ENCODE data around the gene EIF3C.
"Not testable (repeated sequence)": the region's sequence is repeated elsewhere in the genome, so short reads cannot be mapped to it uniquely, and the experiment has no call there.

The EIF3C gene, protein sequence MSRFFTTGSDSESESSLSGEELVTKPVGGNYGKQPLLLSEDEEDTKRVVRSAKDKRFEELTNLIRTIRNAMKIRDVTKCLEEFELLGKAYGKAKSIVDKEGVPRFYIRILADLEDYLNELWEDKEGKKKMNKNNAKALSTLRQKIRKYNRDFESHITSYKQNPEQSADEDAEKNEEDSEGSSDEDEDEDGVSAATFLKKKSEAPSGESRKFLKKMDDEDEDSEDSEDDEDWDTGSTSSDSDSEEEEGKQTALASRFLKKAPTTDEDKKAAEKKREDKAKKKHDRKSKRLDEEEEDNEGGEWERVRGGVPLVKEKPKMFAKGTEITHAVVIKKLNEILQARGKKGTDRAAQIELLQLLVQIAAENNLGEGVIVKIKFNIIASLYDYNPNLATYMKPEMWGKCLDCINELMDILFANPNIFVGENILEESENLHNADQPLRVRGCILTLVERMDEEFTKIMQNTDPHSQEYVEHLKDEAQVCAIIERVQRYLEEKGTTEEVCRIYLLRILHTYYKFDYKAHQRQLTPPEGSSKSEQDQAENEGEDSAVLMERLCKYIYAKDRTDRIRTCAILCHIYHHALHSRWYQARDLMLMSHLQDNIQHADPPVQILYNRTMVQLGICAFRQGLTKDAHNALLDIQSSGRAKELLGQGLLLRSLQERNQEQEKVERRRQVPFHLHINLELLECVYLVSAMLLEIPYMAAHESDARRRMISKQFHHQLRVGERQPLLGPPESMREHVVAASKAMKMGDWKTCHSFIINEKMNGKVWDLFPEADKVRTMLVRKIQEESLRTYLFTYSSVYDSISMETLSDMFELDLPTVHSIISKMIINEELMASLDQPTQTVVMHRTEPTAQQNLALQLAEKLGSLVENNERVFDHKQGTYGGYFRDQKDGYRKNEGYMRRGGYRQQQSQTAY

DNA sequence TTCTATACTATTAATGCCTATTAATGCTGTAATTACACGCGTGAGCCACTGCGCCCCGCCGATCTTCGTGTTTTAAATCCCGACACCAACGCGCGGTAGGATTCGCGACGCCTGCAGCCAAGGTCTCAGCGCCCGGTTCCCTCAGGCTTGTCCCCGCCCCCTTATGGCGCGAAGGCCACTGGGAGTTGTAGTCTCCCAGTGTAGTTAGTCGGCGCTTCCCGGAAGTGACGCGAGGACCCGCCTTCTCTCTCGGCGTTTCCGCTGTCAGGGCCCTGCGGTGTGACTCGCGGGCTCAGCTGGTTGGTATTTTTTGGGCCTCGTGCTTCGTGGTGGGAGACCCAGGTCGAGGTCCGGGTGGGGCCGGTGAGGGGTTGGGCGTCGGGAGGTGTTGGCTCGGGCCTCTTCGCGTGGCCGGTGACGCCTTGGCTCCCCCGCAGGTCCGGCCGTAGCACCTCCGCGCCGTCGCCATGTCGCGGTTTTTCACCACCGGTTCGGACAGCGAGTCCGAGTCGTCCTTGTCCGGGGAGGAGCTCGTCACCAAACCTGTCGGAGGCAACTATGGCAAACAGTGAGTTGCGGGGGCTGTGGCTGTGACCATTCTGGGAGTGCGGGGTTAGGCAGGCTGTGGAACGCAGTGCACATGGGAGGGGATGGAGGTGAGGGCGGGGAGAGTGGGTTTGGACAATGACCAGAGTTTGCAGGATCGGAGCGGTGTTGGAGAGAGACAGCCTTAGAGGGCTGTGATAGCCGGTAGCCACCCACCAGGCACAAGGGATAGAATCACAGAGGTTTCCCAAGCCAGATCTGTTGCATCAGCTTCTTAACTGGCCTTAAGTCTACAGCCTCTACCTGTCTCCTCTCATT lies at the start of gene EIF3C:
Gene EIF3C, plus strand, starts transcription at position 245 of the 864 bp plus-strand sequence. Its CDS starts 223 bp downstream, at position 468.
- not testable (repeated sequence) for DNase-seq

DNA sequence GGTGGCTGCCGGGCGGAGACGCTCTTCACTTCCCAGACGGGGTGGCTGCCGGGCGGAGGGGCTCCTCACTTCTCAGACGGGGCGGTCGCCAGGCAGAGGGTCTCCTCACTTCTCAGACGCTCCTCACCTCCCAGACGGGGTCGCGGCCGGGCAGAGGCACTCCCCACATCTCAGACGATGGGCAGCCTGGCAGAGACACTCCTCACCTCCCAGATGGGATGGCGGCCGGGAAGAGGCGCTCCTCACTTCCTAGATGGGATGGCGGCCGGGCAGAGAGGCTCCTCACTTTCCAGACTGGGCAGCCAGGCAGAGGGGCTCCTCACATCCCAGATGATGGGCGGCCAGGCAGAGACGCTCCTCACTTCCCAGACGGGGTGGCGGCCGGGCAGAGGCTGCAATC lies 45.0 kb upstream of the EIF3C start:
- DNase-seq: not testable (repeated sequence)

DNA sequence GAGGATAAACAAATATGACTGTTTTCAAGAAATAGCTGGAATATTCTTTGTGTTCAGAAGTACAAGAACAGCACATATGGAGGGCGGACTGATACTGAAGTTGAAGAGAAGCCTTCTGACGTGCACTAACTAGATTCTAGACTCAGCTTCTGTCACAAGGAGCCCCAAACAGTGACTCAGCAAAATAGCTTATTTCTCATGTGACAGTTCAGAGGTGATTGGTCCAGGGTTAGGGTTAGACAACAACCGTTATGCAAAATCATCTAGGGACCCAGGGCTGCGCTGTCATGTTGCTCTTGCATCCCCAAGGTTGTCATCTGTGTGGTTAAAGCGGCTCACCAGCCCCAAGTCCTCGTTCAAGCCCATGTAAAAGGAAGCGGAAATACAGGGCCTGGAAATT lies 43.8 kb upstream of the EIF3C start:
- DNase-seq: not testable (repeated sequence)

GRCh38 chr16:28668199-28668598 lies 43.1 kb upstream of the EIF3C start:
- DNase-seq: not testable (repeated sequence)

- not testable (repeated sequence) for DNase-seq
Measured at GRCh38 chr16:28688327-28688952, 22.8 kb upstream of the EIF3C start.

GRCh38 chr16:28689425-28689824 lies 21.8 kb upstream of the EIF3C start:
- DNase-seq: not testable (repeated sequence)

DNA sequence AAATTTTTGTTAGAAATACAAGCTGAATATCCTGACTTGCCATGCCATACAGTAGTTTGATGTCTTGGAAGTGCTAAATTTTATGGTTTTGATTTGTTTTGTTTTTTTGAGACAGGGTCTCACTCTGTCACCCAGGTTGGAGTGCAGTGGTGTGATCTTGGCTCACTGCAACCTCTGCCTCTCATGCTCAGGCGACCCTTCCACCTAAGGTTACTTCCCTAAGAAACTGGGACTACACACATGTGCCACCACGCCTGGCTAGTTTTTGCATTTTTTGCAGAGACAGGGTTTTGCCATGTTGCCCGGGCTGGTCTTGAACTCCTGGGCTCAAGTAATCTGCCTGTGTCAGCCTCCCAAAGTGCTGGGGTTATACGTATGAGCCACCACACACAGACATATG lies 19.5 kb upstream of the EIF3C start:
- not testable (repeated sequence) for DNase-seq

- DNase-seq: not testable (repeated sequence)
Measured at GRCh38 chr16:28693257-28693950, 17.9 kb upstream of the EIF3C start.

DNA sequence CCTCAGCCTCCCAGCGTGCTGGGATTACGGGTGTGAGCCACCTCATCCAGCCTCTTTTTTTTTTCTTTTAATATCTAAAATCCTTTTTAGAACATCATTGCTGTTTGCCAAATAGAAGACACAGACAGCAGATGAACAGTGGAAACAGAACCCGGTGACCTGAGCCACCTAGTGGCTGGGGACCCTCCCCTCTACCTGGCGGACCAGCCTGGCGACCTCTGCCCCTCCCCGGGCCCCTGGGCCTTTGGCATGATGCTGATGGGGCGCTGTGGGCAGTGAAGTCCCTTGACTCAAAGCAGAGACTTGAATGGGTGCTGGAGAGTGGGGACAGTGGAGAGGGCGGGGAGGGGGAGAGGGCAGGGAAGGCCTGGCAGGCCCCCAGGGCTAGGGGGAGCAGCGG lies 11.5 kb upstream of the EIF3C start:
- not testable (repeated sequence) for DNase-seq

GRCh38 chr16:28700349-28700748 lies 10.9 kb upstream of the EIF3C start:
- not testable (repeated sequence) for DNase-seq

GRCh38 chr16:28701384-28701783 lies 9.9 kb upstream of the EIF3C start:
- DNase-seq: not testable (repeated sequence)

- DNase-seq: not testable (repeated sequence)
Measured at GRCh38 chr16:28704246-28704645, 7.0 kb upstream of the EIF3C start.

DNA sequence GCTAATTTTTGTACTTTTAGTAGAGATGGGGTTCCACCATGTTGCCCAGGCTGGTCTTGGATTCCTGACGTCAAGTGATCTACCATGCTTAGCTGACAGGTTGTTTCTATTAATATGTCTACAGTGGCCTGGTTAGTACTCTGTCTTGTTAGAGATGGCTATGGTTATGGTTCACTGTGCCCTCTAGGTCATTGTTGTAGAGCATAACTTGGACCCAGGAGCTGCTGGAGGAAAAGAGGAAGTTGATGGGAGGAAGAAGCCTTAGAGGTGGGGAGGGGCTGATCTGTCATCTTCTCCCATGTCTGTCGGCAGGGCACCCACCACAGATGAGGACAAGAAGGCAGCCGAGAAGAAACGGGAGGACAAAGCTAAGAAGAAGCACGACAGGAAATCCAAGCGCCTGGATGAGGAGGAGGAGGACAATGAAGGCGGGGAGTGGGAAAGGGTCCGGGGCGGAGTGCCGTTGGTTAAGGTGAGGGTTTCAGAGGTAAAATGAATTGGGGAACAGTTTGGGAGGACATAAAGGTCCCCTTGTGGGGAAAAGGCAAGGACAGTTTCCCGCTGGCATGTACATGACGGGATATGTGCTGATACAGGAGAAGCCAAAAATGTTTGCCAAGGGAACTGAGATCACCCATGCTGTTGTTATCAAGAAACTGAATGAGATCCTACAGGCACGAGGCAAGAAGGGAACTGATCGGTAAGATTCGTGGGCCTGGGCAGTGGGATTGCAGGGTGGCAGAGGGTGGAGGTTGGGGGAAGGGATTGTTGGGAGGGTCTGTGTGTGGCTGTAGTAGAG lies 11.8 kb downstream of the EIF3C start:
- not testable (repeated sequence) for DNase-seq

DNA sequence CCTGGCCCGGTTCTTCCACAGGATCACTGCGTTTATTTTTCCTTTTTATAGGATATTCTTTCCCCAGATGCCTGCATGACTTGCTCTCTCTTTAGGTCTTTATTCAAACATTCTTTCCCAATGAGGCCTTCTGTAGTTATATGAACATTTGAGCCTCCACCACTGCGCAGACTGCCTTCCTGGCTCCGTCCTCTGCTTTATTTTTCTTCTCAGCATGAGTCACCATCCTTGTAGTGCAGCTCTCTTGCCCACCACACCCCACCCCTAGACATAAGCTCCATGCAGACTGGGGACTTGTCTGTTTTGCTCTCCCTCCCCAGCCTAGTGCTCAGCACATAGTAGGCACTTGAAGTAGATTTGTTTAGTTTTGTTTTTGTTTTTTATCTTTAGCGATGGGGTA lies 20.0 kb downstream of the EIF3C start:
- not testable (repeated sequence) for DNase-seq

DNA sequence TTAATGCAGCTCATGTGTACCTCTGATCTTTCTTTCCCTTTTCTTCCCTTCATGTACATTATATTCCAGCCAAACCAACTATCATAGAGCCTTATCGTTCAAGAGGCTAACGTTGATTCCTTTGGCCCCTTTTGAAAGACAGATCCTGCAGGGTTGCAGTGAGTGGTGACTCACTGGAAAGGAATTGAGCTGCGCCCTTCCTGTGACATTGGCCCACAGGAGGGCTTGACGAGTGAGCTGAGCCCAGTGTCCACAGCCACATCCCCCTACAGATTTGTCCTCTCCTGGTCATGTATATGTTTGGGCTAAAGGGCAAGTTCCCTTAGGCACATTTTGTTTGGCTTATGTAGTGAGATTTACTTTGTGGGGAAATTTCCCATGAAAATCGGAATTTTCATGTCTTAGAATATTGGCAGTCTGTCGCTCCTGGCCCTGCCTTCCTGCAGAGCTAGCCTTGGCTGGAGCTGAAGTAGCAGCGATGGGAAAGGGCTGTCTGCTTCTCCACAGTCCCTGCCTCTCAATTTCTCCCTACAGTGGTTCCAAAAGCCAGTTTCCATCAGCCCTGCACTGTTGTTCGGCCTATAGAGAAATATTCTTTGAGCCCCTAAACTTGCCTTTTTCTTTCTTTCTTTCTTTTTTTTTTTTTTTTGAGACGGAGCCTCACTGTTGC lies 21.3 kb downstream of the EIF3C start:
- DNase-seq: not testable (repeated sequence)

- not testable (repeated sequence) for DNase-seq
Measured at GRCh38 chr16:28739787-28740186, 28.5 kb downstream of the EIF3C start.

DNA sequence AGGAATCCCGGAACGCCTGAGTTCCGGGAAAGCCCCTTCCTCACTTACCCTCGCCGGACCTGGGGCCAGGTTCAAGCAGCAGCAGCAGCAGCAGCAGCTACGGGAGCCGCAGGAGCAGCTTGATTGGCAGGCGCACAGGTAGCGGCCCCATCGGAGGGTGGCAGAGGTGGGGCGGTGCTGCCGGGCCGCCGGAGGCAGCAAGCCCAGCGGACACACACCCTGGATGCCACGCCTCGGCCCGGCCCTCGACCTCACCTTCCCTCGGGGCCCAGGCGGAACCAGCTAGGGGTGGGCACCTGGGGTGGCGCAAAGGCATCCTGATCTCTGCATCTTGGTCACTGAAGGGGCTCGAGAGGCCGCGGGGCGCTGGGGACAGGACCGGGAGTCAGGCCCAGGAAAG lies 29.4 kb downstream of the EIF3C start:
- not testable (repeated sequence) for DNase-seq

DNA sequence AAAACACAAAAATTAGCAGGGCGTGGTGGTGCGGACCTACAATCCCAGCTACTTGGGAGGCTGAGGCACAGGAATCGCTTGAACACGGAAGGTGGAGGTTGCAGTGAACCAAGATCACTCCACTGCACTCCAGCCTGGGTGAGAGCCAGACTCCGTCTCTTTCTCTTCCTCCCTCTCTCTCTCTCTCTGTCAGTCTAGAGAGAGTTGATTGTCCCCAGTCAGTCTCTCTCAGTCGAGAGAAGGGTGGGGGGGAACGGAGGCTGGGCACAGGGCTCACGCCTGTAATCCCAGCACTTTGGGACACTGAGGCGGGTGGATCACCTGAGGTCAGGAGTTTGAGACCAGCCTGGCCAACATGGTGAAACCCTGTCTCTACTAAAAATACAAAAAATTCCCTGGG lies 30.0 kb downstream of the EIF3C start:
- not testable (repeated sequence) for DNase-seq

DNA sequence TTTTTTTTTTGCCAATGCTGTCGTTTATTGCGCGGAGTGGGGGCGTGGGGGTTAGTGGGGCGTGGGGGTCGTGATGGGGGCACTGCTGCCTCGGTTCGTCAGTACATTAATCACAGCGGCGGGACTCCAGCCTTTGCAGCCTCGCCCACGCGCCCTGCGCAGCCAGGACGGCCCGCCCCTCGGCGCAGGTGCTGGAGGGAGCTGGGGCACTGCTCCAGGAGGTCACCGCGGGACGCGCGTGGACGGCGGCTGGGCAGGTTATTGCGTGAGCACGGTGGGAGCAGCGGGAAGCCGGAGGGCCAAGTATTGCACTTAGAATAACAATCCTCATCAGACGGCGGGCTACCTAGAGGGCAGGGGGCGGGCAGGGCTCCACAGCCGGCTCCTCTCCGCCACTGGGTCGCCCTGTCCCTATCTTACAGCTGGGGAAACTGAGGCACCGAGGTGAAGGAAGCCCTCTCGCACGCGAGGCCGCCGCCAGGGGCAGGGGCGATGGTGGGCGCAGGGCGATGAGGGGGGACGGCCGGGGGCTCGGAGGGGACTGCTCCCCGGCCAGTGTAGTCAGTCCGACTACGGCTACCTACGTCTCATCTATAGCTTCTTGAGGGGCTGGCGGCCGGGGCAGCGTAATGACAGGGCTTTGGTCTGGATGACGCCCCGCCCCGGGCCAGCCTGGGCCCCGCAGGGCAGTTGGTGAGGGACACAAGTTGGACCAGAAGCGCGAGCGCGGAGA lies 35.5 kb downstream of the EIF3C start:
- DNase-seq: not testable (repeated sequence)

Measured in NCI-H1930 (cell line).